ENCODE measurements around the gene FUT3. TPM values are rescaled to one million over a fixed set of nuclear protein-coding genes. Genes with fewer than 3 reads are reported as not detected.
"Not testable (repeated sequence)": the region's sequence is repeated elsewhere in the genome, so short reads cannot be mapped to it uniquely, and the experiment has no call there.

Gene FUT3
- total RNA-seq, 1 donor from 2014 or later, result not detected

DNA sequence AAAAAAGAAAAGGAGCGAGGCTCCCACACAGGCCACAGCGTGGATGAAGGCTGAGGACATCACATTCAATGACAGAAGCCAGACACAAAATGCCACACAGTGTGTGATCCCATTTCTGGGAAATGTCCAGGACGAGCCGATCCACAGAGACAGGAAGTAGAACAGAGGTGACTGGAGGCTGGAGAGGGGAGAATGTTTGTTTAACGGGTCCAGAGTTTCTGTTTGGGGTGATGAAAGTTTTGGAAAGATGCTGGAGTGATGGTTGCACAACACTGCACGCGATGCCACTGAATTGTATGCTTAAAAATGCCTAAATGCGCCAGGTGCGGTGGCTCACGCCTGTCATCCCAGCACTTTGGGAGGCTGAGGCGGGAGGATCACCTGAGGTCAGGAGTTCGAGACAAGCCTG, 19.7 kb upstream of the FUT3 start:
- Mint-ChIP-seq H3K27me3 (no peaks in the 10 kb centered on the region), H3K4me3 (no peak overlapping the region), H3K36me3 (ENCODE audit: low read depth) (no peaks in the 10 kb centered on the region), H3K9me3 (no peaks in the 10 kb centered on the region), H3K4me1 (no peaks in the 10 kb centered on the region), H3K27ac (no peak overlapping the region)
- intact Hi-C loops (cut with micrococcal nuclease), result no loop called here
- no peak for DNase-seq

DNA sequence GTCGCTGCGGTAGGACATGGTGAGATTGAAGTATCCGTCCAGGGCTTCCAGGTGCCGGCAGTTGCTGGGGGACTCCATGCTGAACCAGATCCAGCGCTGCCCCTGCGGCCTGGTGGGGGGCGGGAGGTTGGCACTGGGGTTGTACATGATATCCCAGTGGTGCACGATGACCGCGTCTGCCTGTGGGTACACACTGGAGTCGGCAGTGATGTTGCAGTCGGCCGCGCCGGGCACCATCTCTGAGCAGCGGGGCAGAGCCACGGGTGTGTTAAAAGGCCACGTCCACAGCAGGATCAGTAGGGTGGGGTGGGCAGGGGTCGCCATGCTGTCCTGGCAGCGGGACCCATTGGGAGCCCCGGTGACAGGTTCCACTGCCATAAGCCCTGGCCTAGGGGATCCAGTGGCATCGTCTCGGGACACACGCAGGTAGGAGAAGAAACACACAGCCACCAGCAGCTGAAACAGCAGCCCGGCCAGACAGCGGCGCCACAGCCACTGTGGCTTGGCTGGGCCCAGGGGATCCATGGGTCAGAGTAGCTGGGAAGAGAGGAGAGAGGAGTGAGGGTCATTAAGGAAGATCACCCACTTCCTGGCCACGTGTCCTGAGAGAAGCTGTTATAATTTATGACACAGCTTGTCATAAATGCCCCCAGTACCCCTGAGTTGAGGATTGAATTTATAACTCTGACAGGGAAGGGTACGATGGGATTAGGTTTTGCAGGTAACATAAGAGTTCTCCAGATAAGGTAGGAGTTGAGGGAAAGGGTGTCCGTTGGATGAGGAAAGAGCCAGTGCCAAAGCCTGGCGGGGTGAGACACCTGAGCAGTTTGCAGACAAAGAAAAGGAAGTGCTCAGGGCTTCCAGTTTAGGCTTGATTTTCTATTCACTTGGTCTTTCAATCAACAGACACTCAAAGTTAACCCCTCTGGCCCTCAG, 16.2 kb upstream of the FUT3 start:
- Mint-ChIP-seq H3K36me3 (ENCODE audit: low read depth) (no peaks in the 10 kb centered on the region), H3K4me3 (no peak overlapping the region), H3K27me3 (no peaks in the 10 kb centered on the region), H3K27ac (no peak overlapping the region), H3K4me1 (no peaks in the 10 kb centered on the region), H3K9me3 (no peaks in the 10 kb centered on the region)
- intact Hi-C loops (cut with micrococcal nuclease), result no loop called here
- no peak for DNase-seq

- H3K9me3 Mint-ChIP-seq, result no peaks in the 10 kb centered on the region
- no peaks in the 10 kb centered on the region for H3K27me3 Mint-ChIP-seq
Measured at GRCh38 chr19:5865772-5866171, 14.5 kb upstream of the FUT3 start.

DNA sequence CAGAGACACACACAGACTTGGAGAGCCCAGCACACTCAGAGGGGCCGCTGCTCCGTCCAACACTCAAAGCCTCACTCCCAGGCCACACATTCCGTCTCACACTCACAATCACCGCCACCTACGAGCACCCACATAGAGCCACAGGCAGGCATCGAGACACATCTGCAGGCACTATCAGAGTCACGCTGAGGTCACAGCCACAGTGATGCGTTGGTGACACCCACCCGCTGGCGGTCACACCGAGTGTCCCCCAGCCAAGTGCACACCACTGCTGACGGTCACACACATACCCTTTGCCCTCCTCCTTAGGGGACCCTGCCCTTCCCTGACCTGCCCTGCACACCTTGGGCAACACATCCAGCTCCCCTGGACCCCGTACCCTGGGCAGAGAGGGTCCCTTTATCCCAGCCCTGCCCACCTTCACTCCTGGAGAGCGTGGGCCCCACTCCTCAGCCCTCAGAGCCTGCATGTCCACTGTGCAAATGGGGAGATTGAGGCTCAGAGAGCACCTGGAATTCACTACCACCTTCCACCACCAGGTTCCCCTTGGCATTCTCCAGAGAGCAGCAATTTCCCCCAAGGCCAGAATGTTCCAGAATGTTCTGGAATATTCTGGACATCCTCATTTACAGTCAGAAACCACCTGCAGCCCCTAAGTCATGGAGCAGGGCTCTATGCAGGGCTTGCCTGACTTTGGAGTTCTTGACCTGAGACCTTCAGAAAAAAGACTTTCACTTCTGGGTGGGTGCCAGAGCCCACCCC, 13.7 kb upstream of the FUT3 start:
- Mint-ChIP-seq H3K9me3 (no peaks in the 10 kb centered on the region), H3K27me3 (no peaks in the 10 kb centered on the region), H3K36me3 (ENCODE audit: low read depth) (no peaks in the 10 kb centered on the region), H3K27ac (peak overlapping the region; percentile 24), H3K4me3 (no peak overlapping the region), H3K4me1 (no peaks in the 10 kb centered on the region)
- DNase-seq, result no peak
- intact Hi-C loops (cut with micrococcal nuclease), result no loop called here

More at GRCh38 chr19:5865772-5866171, 14.5 kb upstream of the FUT3 start:
- Mint-ChIP-seq H3K4me1 (no peaks in the 10 kb centered on the region), H3K4me3 (no peak overlapping the region), H3K36me3 (ENCODE audit: low read depth) (no peaks in the 10 kb centered on the region), H3K27ac (no peak overlapping the region)
- DNase-seq, result no peak
- intact Hi-C loops (cut with micrococcal nuclease), result no loop called here

DNA sequence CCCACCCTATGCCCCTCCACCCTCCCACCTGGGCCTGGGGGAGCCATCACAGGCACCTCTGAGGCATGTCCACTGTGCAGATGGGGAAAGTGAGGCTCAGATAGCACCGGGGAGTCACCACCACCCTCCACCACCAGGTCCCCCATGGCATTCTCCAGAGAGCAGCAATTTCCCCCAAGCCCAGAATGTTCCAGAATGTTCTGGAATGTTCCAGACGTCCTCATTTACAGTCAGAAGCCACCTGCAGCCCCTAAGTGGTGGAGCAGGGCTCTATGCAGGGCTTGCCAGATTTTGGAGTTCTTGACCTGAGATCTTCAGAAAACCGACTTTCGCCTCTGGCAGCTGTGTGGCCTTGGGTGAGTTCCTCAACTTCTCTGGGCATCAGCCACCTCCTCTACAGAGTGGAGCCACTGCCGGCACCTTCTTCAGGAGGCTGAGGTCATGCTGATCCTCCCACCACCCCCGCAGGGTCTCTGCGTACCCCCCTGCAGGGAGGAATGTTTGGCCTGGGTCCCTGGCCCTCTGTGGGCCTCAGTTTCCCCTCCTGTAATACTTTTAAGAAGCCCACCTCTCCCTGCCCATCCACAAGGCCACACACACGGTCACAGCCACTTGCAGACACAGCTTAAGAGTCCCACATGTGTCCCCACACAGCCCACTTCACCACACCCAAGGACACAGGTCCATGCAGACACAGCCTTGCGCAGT, 12.9 kb upstream of the FUT3 start:
- no peak overlapping the region for H3K4me3 Mint-ChIP-seq
- H3K9me3 Mint-ChIP-seq, result no peaks in the 10 kb centered on the region
- H3K36me3 Mint-ChIP-seq (ENCODE audit: low read depth), result no peaks in the 10 kb centered on the region
- DNase-seq, result no peak
- no peak overlapping the region for H3K27ac Mint-ChIP-seq
- H3K4me1 Mint-ChIP-seq, result no peaks in the 10 kb centered on the region
- H3K27me3 Mint-ChIP-seq, result no peaks in the 10 kb centered on the region
- intact Hi-C loops (cut with micrococcal nuclease), result no loop called here

- no peak for DNase-seq
- Mint-ChIP-seq H3K27me3 (no peaks in the 10 kb centered on the region), H3K36me3 (ENCODE audit: low read depth) (no peaks in the 10 kb centered on the region), H3K4me3 (no peak overlapping the region), H3K27ac (no peak overlapping the region), H3K4me1 (no peaks in the 10 kb centered on the region), H3K9me3 (no peaks in the 10 kb centered on the region)
- intact Hi-C loops (cut with micrococcal nuclease), result no loop called here
Measured at GRCh38 chr19:5863030-5863665, 11.9 kb upstream of the FUT3 start.

GRCh38 chr19:5857203-5858081, 6.2 kb upstream of the FUT3 start:
- Mint-ChIP-seq H3K36me3 (ENCODE audit: low read depth) (no peaks in the 10 kb centered on the region), H3K27me3 (no peaks in the 10 kb centered on the region), H3K4me3 (no peak overlapping the region), H3K27ac (no peak overlapping the region), H3K9me3 (no peaks in the 10 kb centered on the region), H3K4me1 (no peaks in the 10 kb centered on the region)
- DNase-seq, result no peak
- intact Hi-C loops (cut with micrococcal nuclease), result no loop called here

DNA sequence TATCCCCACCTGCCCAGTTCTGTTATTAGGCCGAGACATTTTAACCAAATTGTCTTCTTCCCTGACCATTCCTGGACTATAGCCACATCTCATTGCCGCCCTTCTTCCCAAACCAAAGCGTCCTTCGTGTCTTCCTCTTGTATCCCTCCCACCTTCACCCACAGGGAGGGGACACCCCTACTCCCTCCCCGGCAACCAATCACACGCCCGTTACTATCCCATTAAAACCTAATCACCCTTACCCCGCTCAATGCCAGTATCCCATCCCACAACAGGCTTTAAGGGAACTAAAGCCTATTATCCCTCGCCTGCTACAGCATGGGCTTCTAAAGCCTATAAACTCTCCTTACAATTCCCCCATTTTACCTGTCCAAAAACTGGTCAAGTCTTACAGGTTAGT, 3.9 kb upstream of the FUT3 start:
- H3K27me3 Mint-ChIP-seq; H3K36me3 Mint-ChIP-seq (ENCODE audit: low read depth); intact Hi-C loops (cut with micrococcal nuclease); H3K9me3 Mint-ChIP-seq; H3K4me1 Mint-ChIP-seq; H3K4me3 Mint-ChIP-seq; H3K27ac Mint-ChIP-seq; DNase-seq: not testable (repeated sequence)

DNA sequence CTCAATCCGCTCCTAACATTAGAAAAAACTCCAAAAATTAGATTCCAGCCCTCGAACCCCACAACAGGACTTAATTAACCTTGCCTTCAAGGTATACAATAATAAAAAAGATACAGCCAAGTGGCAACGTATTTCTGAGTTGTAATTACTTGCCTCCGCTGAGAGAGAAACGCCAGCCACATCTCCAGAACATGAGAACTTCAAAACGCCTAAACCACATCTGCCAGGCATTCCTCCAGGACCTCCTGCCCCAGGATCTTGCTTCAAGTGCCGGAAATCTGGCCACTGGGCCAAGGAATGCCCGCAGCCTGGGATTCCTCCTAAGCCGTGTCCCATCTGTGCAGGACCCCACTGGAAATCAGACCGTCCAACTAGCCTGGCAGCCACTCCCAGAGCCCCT, 2.9 kb upstream of the FUT3 start:
- H3K4me3 Mint-ChIP-seq; H3K4me1 Mint-ChIP-seq; H3K36me3 Mint-ChIP-seq (ENCODE audit: low read depth); H3K27ac Mint-ChIP-seq; H3K9me3 Mint-ChIP-seq; H3K27me3 Mint-ChIP-seq; DNase-seq; intact Hi-C loops (cut with micrococcal nuclease): not testable (repeated sequence)

GRCh38 chr19:5850743-5851293, 431 bp downstream of the FUT3 start:
- no peak for DNase-seq
- intact Hi-C loops (cut with micrococcal nuclease), result no loop called here
- H3K27ac Mint-ChIP-seq, result no peak overlapping the region
- no peaks in the 10 kb centered on the region for H3K36me3 Mint-ChIP-seq (ENCODE audit: low read depth)
- H3K4me3 Mint-ChIP-seq, result no peak overlapping the region
- peaks cover 1% of the 10 kb centered on the region for H3K27me3 Mint-ChIP-seq
- H3K9me3 Mint-ChIP-seq, result no peaks in the 10 kb centered on the region
- no peaks in the 10 kb centered on the region for H3K4me1 Mint-ChIP-seq

DNA sequence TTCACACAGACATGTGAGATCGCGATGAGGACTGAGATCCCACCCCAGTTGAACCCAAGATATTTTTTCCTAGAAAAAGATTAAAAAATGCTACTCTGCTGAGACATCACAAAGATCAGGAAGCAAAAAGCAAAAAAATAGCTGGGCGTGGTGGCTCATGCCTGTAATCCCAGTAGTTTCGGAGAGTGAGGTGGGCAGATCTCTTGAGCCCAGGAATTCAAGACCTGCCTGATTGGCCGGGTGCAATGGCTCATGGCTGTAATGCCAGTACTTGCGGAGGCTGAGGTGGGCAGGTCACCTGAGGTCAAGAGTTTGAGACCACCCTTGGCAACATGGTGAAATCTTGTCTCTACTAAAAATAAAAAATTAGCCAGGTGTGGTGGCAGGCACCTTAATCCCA, 1.1 kb downstream of the FUT3 start:
- intact Hi-C loops (cut with micrococcal nuclease), result no loop called here

GRCh38 chr19:5848621-5849020, 2.6 kb downstream of the FUT3 start:
- H3K9me3 Mint-ChIP-seq; DNase-seq; H3K27me3 Mint-ChIP-seq; H3K4me3 Mint-ChIP-seq; H3K27ac Mint-ChIP-seq; H3K4me1 Mint-ChIP-seq; H3K36me3 Mint-ChIP-seq (ENCODE audit: low read depth); intact Hi-C loops (cut with micrococcal nuclease): not testable (repeated sequence)

More for the DNA sequence above, 1.1 kb downstream of the FUT3 start:
- no peaks in the 10 kb centered on the region for H3K4me1 Mint-ChIP-seq
- H3K9me3 Mint-ChIP-seq, result no peaks in the 10 kb centered on the region
- no peak overlapping the region for H3K27ac Mint-ChIP-seq
- no peak overlapping the region for H3K4me3 Mint-ChIP-seq
- no peaks in the 10 kb centered on the region for H3K36me3 Mint-ChIP-seq (ENCODE audit: low read depth)
- H3K27me3 Mint-ChIP-seq, result peaks cover 1% of the 10 kb centered on the region
- no peak for DNase-seq

DNA sequence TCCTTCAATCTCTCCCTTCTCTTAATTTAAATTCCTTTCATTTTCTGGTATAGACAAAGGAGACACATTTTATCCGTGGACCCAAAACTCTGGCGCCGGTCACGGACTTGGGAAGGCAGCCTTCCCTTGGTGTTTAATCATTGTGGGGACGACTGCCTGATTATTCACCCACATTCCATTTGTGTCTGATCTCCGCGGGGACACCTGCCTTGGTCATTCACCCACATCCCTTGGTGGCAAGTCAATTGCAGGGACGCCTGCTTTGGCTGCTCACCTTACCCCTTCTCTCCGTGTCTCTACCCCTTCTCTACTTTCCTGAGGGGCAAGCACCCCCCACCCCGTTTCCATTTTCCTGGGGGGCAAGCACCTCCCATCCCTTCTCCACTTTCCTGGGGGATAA, 3.4 kb downstream of the FUT3 start:
- H3K27ac Mint-ChIP-seq; DNase-seq; H3K9me3 Mint-ChIP-seq; H3K27me3 Mint-ChIP-seq; intact Hi-C loops (cut with micrococcal nuclease); H3K36me3 Mint-ChIP-seq (ENCODE audit: low read depth); H3K4me1 Mint-ChIP-seq; H3K4me3 Mint-ChIP-seq: not testable (repeated sequence)

Data from activated CD4-positive, alpha-beta T cell treated with anti-CD3 and anti-CD28 coated beads, Interleukin-2, amount 10 ng/mL, durations not matched to agents 24 days and 14 days (primary cell).